Fibroblast of peridontal ligament (primary cell): Measurements from ENCODE around the gene ZIC2.

Experiments
- DNase-seq: peaks from one replicate; pipeline ENCODE4 v3.0.0-alpha.2; 2010; ENCODE audit errors: extremely low read depth

Gene ZIC2

DNA sequence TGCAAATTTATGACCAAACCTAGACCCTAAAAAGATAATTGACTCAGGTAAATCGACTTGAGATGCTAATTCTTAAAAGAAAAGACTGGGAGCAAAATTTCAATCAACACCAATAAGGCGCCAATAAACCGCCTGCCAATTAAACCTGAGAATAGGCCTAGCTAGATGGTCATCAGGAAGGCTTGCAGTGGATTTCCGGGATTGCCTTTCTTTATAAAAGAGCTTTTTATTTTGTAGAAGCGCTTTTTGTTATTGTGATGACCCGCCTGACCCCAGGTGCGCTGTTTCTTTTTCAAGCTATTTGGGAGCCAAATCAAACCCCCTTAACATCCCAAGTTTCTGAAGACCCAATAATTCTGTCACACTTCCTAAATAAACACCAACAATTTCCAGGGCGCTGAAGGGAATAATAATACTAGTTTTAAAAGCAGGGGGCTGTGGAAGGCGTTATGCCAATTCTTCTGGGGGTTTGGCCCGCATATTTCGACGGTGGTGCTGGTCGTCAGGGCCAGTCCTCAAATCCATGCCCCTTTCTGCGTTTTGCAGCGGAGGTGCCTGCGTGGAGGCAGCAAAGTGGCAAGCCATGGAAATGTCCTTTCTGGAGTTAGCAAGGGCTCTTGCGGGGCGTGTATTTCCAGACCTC lies 7.2 kb upstream of the ZIC2 start:
- no peak for DNase-seq

DNA sequence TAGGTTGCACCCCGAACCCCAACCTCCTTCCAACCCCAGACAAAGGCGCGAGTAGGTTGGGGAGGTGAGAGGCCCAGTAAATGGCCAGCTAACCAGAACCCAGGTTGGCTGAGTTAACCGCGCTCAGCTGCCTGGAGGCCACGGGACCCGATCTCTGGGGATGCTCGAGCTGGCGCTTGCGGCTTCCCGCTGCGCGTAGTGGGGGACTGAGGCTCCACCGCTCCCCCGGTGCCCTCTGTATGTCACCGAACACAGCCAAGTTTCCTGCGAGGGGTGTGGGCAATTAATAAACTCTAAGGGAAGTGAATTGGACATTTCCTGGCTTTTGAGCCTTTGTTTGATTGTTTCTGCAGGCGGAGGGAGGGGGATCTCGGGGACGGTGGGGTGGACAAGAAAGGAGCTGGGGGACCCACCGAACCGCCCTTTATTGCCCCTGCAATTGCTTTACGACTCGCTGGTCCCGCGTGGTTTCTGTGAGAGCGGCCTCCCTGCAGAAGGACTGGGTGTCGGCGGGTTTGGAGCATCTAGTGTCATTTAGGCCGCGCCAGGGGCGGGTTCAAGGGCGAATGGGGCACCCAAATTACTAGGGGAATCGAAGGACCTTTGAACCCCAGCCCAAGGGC lies 6.5 kb upstream of the ZIC2 start:
- DNase-seq: no peak

DNA sequence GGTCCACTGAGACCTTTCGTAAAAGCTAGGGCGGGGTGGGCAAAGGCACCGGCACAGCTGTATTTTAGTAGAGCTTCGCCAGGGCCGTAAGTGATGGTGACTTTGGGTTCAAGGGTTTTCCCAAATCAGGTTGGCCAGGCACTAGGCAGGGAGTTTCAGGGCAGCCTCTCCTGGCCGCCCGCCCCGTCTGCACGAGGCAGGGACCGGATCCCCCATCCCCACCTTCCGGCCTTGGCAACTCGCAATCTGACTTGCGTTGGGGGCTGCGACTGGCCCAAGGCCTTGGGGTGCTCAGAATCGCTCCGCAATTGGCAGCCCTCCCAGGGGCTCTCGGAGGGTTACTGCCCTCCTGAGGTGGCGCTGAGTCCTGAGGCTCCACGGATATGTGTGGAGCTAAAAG lies 6.0 kb upstream of the ZIC2 start:
- no peak for DNase-seq

GRCh38 chr13:99976575-99976974 lies 5.0 kb upstream of the ZIC2 start:
- DNase-seq: no peak

GRCh38 chr13:99977334-99977911 lies 4.2 kb upstream of the ZIC2 start:
- no peak for DNase-seq

DNA sequence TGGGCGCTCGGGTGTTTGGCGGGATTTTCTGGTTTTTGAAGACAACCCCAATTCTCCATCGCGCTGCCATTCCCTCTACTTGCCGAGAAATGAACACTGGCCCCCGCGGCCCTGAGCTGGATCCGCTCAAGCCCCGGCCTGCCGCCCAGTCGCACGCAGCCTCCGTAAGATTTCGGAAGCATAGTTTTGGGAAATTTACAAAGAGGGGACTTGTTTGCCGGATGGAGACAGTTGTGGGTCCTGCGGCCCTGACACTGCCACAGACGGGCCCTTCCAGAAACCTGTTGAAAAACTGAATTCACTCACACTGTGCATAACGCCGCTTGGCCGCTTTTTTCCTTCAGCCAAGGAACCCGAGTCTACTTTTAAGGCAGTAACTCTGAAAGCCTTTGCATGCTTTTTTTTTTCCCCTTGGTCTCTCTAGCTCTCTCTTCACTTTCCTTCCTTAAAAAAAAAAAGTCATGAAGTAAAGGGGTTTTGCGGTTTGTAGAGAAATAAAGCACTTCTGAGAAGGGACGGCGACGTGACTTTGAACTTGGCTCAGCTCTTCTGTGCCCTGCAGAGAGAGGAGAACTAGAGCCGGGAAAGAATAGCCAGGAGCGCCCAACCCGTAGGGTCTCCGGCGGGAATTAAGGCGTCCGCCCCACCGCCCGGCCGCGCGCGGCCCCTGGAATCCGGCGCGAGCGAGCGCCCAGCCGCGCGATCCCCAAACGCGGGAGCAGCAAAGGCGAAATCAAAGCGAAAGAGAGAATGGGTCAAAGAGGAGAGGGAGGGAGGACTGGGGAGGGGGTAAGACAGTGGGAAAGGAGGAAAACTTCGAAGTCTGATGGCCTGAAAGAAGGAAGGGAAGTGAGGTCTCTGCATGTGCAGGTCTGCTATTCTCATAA lies 3.4 kb upstream of the ZIC2 start:
- no peak for DNase-seq

- DNase-seq: no peak
Measured at GRCh38 chr13:99978799-99979452, 2.7 kb upstream of the ZIC2 start.

DNA sequence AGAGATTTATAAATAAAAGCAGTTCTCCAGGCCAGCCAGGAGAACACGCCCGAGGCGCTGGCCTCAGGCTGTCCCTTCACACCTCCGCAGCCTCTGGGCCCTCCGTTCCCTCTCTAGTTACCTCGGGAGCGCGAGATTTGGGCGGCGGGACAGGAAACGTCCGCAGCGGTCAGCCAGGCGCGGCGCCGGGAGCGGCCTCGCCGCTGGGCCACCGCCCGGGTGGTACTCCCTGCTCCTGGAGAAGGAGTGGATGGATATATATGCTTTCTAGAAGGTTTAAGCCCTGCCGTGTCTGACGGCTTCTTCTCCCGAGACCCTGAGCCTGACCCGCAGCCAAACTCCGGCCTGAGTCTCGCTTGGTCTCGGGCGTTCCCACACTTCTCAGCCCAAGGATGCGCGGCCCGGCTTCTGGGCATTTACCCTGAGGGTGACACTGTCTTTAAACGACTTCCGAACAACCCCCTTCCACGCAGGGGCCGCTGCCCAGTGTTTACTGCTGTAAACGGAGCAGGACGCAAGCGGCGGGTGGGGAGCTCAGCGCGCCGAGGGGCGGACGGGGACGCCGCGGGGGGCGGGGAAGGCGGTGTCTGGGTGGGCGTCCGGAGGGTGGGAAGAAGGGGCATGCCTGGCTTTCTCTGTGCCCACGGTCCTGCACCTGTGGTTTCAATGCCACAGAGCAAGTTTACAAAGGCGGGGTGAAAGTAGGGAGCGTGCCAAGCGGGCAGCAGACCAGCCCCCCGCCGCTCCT lies 2.0 kb upstream of the ZIC2 start:
- no peak for DNase-seq

DNA sequence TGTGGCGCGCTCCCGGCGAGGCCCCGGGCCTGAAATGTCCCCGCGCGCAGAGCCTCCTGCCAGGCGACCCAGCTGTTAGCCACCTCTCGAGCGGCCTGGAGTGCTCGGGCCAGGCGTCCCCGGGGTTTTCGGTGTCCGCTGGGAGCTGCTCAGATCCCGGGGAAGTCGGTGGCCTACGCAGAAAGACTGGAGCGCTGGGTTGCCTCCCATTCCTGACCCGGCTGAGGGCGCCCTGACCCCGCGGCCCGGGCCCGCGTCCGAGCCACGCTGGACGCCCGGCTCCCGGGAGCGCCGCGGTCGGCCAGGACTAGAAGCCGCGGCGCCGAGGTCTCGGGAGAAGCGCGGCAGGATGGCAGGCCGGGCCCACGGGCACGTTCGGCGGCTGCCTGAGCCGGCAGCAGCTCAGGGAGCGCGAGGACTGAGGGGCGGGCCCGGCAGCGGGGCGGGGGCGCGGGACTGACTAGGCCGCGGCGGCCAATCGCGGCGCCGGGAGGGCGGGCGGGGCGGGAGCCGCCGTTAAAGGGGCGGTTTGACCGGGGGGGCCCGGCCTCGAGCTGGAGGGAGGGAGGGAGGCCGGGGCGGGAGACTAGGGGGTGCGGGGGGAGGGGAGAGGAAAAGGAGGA lies 1.3 kb upstream of the ZIC2 start:
- no peak for DNase-seq

DNA sequence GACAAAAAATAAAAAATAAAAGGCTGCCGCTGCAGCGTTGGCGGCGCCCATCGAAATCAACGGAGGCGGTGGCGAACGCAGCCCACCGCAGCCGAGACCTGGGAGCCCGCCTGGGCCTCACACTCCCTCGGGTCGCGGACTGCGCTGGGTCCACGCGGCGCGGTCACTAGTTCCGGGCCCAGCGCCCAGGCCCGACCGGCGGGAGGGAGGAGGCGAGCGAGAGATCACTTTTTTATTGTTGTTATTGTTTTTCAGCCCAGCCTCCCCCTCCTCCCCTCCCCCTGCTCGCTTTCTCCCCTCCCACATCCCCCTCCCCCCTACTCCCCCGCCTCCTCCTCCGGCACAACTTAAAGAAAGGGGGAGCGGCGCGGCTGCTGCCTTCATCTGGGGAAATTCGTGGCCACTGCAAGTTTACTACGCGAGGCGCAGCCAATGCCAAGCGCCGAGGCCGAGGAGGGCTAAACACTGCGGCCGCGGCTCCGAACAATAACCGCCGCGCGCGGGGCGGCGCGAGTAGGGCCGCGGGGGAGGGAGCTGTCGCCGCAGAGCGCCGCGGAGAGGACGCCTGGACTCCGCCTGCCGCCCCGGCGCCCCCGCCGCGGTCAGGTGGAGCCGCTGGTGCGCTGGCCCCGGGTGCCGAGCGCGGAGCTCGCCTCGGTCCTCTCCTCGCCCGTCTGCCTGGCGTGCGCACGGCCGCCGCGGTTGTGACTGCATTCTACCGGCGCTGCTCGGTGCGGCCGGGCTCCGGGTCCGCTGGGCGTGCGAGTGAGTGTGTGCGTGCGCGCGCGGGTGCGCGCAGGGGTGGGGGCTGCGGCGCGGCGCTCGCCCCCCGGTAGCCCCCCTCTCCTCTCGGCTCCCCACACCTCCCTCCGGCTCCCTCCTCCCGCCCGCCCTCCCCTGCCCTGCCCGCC lies 505 bp upstream of the ZIC2 start:
- no peak for DNase-seq

DNA sequence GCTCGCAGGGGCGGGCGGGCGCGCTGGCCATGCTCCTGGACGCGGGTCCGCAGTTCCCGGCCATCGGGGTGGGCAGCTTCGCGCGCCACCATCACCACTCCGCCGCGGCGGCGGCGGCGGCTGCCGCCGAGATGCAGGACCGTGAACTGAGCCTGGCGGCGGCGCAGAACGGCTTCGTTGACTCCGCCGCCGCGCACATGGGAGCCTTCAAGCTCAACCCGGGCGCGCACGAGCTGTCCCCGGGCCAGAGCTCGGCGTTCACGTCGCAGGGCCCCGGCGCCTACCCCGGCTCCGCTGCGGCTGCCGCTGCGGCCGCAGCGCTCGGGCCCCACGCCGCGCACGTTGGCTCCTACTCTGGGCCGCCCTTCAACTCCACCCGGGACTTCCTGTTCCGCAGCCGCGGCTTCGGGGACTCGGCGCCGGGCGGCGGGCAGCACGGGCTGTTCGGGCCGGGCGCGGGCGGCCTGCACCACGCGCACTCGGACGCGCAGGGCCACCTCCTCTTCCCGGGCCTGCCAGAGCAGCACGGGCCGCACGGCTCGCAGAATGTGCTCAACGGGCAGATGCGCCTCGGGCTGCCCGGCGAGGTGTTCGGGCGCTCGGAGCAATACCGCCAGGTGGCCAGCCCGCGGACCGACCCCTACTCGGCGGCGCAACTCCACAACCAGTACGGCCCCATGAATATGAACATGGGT lies 599 bp downstream of the ZIC2 start:
- no peak for DNase-seq

DNA sequence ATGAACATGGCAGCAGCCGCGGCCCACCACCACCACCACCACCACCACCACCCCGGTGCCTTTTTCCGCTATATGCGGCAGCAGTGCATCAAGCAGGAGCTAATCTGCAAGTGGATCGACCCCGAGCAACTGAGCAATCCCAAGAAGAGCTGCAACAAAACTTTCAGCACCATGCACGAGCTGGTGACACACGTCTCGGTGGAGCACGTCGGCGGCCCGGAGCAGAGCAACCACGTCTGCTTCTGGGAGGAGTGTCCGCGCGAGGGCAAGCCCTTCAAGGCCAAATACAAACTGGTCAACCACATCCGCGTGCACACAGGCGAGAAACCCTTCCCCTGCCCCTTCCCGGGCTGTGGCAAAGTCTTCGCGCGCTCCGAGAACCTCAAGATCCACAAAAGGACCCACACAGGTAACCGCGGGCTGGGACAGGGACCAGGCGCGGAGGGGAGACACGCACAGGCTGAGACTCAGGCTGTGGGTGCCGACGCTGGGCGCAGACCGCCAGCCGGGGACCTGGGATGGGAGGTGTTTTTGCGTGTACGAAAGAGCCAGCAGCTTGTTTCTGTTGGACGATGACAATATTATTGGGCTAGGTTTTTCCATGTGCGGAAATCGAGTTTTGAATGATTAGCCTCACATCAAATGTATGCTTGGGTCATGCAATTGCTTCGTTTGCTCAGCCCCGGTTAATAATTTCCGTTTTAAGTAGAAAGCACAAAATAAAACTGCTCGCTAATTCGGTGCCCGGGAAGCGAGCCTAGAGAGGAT lies 1.3 kb downstream of the ZIC2 start:
- DNase-seq: no peak

DNA sequence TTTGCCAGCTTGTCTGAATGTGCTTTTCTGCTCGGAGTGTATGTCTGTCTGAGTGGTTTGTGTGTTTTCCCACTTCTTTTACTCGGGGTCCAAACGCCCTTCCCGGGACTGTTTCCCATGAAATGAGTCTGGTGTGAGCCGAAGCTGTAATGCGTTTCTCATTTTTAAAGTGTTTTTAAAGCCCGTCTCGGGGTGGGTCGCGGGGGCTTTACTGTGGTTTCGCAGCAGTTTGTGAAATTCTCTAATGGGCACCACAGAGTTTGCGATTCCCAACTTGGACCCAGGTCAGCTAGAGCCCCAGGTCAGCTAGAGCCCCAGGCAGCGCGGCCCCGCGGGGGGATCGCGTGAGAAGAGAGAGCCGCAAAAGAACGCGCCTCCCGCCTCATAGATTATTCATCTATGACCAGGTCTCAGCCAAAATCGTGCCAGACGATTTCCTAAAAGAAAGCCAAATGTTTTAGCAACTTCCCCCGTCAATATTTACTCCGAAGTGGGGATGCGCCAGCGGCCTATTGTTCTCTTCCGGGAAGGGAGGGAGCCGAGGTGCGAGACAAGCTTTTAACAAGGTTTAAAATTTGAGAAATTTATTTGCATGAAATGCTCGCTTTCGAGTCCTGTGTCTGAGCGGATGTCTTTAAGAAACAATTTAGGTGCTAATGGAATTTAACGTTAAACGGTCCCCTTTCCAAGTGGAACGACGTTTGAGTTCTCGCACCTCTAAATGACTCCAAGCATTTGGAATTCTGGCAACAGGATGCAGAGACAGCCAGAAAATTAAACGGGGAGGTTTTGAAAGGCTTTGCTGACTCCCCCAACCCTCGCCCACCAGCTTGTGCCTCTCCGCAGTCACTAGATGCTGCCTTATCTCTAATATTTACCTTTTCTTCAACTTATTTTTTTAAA lies 2.2 kb downstream of the ZIC2 start:
- no peak for DNase-seq

GRCh38 chr13:99984461-99985240 lies 3.1 kb downstream of the ZIC2 start:
- no peak for DNase-seq

DNA sequence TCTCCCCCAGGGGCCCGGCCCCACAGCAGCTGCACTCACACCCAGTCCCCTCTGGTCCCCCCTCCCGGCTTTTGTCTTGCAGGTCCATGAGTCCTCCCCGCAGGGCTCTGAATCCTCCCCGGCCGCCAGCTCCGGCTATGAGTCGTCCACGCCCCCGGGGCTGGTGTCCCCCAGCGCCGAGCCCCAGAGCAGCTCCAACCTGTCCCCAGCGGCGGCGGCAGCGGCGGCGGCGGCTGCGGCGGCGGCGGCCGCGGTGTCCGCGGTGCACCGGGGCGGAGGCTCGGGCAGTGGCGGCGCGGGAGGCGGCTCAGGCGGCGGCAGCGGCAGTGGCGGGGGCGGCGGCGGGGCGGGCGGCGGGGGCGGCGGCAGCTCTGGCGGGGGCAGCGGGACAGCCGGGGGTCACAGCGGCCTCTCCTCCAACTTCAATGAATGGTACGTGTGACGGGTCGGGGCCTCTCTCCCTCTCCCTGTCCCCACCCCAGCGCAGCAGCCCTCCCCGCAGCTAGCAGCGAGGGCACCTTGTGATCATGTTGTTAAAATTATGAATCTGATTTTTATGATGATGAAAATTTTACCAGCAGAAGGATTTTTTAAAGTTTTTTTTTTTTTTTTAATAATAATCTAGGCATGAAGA lies 3.8 kb downstream of the ZIC2 start:
- DNase-seq: no peak

DNA sequence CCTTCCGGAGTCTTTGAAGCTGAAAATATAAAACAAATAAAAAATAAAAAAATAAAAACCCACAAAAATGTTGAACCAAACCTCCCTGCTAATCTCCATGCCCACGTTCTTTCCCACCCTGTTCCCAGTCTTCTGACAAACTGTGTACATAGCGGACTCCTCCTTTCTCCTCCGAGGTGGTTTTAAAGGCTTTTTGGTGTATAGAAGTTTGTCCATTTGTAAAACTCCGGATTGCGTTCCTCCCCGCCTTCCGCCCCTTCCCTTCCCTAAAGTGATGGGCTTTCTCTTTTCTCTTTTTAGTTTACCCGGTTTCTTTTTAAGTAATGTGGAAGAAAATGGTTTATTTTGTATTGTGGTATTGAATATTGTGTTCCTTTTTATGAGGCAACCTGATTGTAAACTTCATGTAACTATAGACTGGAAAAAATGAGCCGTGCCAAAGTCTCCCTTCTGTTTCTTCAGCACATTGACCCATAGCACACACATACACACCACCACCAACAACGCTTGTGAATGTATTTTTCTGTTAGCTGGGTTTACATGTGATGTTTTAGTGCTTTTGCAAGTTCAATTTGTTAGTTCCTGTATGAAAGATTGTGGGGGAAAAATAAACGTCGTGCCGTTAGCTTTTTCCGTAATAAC lies 4.4 kb downstream of the ZIC2 start:
- DNase-seq: no peak
